Neural progenitor cell (in vitro differentiated cells): Measurements from ENCODE around the gene THUMPD2. TPM values are rescaled to one million over a fixed set of nuclear protein-coding genes. Genes with fewer than 3 reads are reported as not detected.

ENCODE experiments used
- DNase-seq: peaks from one replicate; pipeline ENCODE4 v3.0.0-alpha.2; 2016; ENCODE audit warnings: low spot score
- H2AFZ ChIP-seq: fragments of 200-600 bp; sonication (generic); replicated peaks from 2 replicates; pipeline ENCODE4 v1.6.1; 2016; ENCODE audit warnings: antibody characterized with exemption
- H3F3A ChIP-seq: fragments of 200-600 bp; sonication (generic); 2 replicates; pipeline ENCODE4 v1.6.1; 2016; ENCODE audit warnings: antibody characterized with exemption, low read depth
- H3K27ac ChIP-seq: fragments of 200-600 bp; sonication (generic); 2 replicates; pipeline ENCODE4 v1.5.1; 2016; ENCODE audit warnings: mild to moderate bottlenecking
- H3K27me3 ChIP-seq: fragments of 200-600 bp; sonication (generic); 2 replicates; pipeline ENCODE4 v1.6.1; 2016; ENCODE audit warnings: mild to moderate bottlenecking, moderate library complexity
- H3K36me3 ChIP-seq: fragments of 200-600 bp; sonication (generic); 2 replicates; pipeline ENCODE4 v1.5.1; 2016
- H3K4me1 ChIP-seq: fragments of 200-600 bp; sonication (generic); 2 replicates; pipeline ENCODE4 v1.6.1; 2016; ENCODE audit warnings: mixed run types
- H3K4me2 ChIP-seq: fragments of 200-600 bp; sonication (generic); 2 replicates; pipeline ENCODE4 v1.6.1; 2016
- H3K4me3 ChIP-seq: fragments of 200-600 bp; sonication (generic); 2 replicates; pipeline ENCODE4 v1.5.1; 2016
- H3K79me2 ChIP-seq: fragments of 200-600 bp; sonication (generic); 2 replicates; pipeline ENCODE4 v1.6.1; 2016; ENCODE audit warnings: low read depth
- H3K9ac ChIP-seq: fragments of 200-600 bp; sonication (generic); 2 replicates; pipeline ENCODE4 v1.6.1; 2016
- H3K9me3 ChIP-seq: fragments of 200-600 bp; sonication (generic); 2 replicates; pipeline ENCODE4 v1.5.1; 2016; ENCODE audit warnings: low read depth
- H4K20me1 ChIP-seq: fragments of 200-600 bp; sonication (generic); 2 replicates; pipeline ENCODE4 v1.6.1; 2016; ENCODE audit warnings: low read depth
- H3K27ac Mint-ChIP-seq: 3 replicates; pipeline ENCODE4 v1.8.0; 2021; ENCODE audit warnings: mixed read lengths
- H3K27me3 Mint-ChIP-seq: 2 replicates; pipeline ENCODE4 v1.8.0; 2022; ENCODE audit warnings: low read depth, mild to moderate bottlenecking, inconsistent platforms, moderate library complexity, mixed read lengths; ENCODE audit not compliant: insufficient read depth
- H3K36me3 Mint-ChIP-seq: 3 replicates; pipeline ENCODE4 v1.8.0; 2021; ENCODE audit warnings: mixed read lengths
- H3K4me1 Mint-ChIP-seq: 3 replicates; pipeline ENCODE4 v1.8.0; 2021; ENCODE audit warnings: mixed read lengths
- H3K4me3 Mint-ChIP-seq: 3 replicates; pipeline ENCODE4 v1.8.0; 2021; ENCODE audit warnings: mild to moderate bottlenecking, moderate library complexity, mixed read lengths
- H3K9me3 Mint-ChIP-seq: 3 replicates; pipeline ENCODE4 v1.8.0; 2020; ENCODE audit warnings: mixed read lengths
- CTCF ChIP-seq: fragments of 200-600 bp; sonication (generic); IDR thresholded peaks from 2 replicates; pipeline ENCODE4 v1.5.1; 2017; ENCODE audit warnings: antibody characterized with exemption, mild to moderate bottlenecking
- EZH2 ChIP-seq: fragments of 200-600 bp; sonication (generic); IDR thresholded peaks from 2 replicates; pipeline ENCODE4 v1.6.1; 2017; ENCODE audit warnings: antibody characterized with exemption, mild to moderate bottlenecking, moderate library complexity
- EZH2phosphoT487 ChIP-seq: fragments of 200-600 bp; sonication (generic); IDR thresholded peaks from 2 replicates; pipeline ENCODE4 v1.6.1; 2017; ENCODE audit warnings: antibody characterized with exemption
- total RNA-seq: library from RNA; depleted of rRNA; stranded (reverse); fragments of >200 nt; gene quantifications from 2 replicates; pipeline ENCODE4 v1.2.3, GENCODE V29; 2015; ENCODE audit warnings: low replicate concordance

THUMPD2 gene
- total RNA-seq, 1 donor from 2014 or later = 21.8 TPM

- H3K9me3 Mint-ChIP-seq = peaks cover 2% of the 10 kb centered on the region
- H3K4me1 Mint-ChIP-seq = peaks cover 17% of the 10 kb centered on the region
- Histone ChIP-seq H3K4me2 (no peak overlapping the region), H3K27ac (no peak overlapping the region), H3K27me3 (no peaks in the 10 kb centered on the region), H3K9me3 (no peaks in the 10 kb centered on the region), H3K79me2 (no peaks in the 10 kb centered on the region), H3K4me3 (no peak overlapping the region), H3K4me1 (peaks cover 7% of the 10 kb centered on the region), H4K20me1 (peaks cover 7% of the 10 kb centered on the region), H3F3A (no peaks in the 10 kb centered on the region), H2AFZ (no peak overlapping the region), H3K9ac (no peak overlapping the region), H3K36me3 (peaks cover 3% of the 10 kb centered on the region)
- H3K36me3 Mint-ChIP-seq = peaks cover 49% of the 10 kb centered on the region
- H3K27ac Mint-ChIP-seq = no peak overlapping the region
- DNase-seq = no peak
- peaks cover 3% of the 10 kb centered on the region for H3K27me3 Mint-ChIP-seq
- H3K4me3 Mint-ChIP-seq = no peak overlapping the region
- TF ChIP-seq EZH2phosphoT487 (no peak), CTCF (no peak)
Observed at GRCh38 chr2:39735648-39736047, 43.4 kb downstream of the THUMPD2 start.

- Mint-ChIP-seq H3K4me3 (no peak overlapping the region), H3K27me3 (peaks cover 2% of the 10 kb centered on the region), H3K9me3 (peaks cover 2% of the 10 kb centered on the region), H3K4me1 (peaks cover 17% of the 10 kb centered on the region), H3K27ac (no peak overlapping the region), H3K36me3 (peaks cover 47% of the 10 kb centered on the region)
- H3K4me3 ChIP-seq = no peak overlapping the region
- peaks cover 3% of the 10 kb centered on the region for H3K36me3 ChIP-seq
- no peak overlapping the region for H3K4me2 ChIP-seq
- no peaks in the 10 kb centered on the region for H3K9me3 ChIP-seq
- no peak overlapping the region for H3K9ac ChIP-seq
- TF ChIP-seq EZH2 = no peak
- TF ChIP-seq CTCF = no peak
- no peaks in the 10 kb centered on the region for H3F3A ChIP-seq
- no peak overlapping the region for H2AFZ ChIP-seq
- no peak for DNase-seq
- H4K20me1 ChIP-seq = peaks cover 10% of the 10 kb centered on the region
- H3K27ac ChIP-seq = no peak overlapping the region
- no peaks in the 10 kb centered on the region for H3K79me2 ChIP-seq
- H3K27me3 ChIP-seq = no peaks in the 10 kb centered on the region
- peaks cover 7% of the 10 kb centered on the region for H3K4me1 ChIP-seq
Observed at GRCh38 chr2:39734445-39734844, 44.6 kb downstream of the THUMPD2 start.

- H3K4me1 Mint-ChIP-seq = peaks cover 17% of the 10 kb centered on the region
- peaks cover 2% of the 10 kb centered on the region for H3K9me3 Mint-ChIP-seq
- Histone ChIP-seq H4K20me1 (peaks cover 10% of the 10 kb centered on the region), H3K9ac (no peak overlapping the region), H3K4me3 (no peak overlapping the region), H2AFZ (no peak overlapping the region), H3K27ac (no peak overlapping the region), H3K27me3 (no peaks in the 10 kb centered on the region), H3K36me3 (peaks cover 3% of the 10 kb centered on the region), H3F3A (no peaks in the 10 kb centered on the region), H3K4me1 (peaks cover 7% of the 10 kb centered on the region), H3K4me2 (no peak overlapping the region), H3K79me2 (no peaks in the 10 kb centered on the region), H3K9me3 (no peaks in the 10 kb centered on the region)
- H3K36me3 Mint-ChIP-seq = peaks cover 42% of the 10 kb centered on the region
- H3K27ac Mint-ChIP-seq = no peak overlapping the region
- no peak for DNase-seq
- no peak for TF ChIP-seq CTCF
- no peak for TF ChIP-seq EZH2phosphoT487
- no peak for TF ChIP-seq EZH2
- H3K4me3 Mint-ChIP-seq = no peak overlapping the region
- peaks cover 2% of the 10 kb centered on the region for H3K27me3 Mint-ChIP-seq
Observed at GRCh38 chr2:39733070-39733674, 45.9 kb downstream of the THUMPD2 start.
